HG03060 (cell line): ENCODE data around the gene SYNC.

Source experiments
- ATAC-seq: cut with Tn5 transposase; IDR thresholded peaks from one replicate; pipeline ENCODE4 v1.9.1; 2021; ENCODE audit warnings: low read depth, moderate number of reproducible peaks; ENCODE audit not compliant: unreplicated experiment

SYNC gene

GRCh38 chr1:32702599-32703478 is at the start of gene SYNC:
TSS of gene SYNC (minus strand) at chr1:32702770. CDS start at chr1:32702660, 110 bp downstream.
- no peak for ATAC-seq

GRCh38 chr1:32749771-32750170 is 47.2 kb upstream of the SYNC start:
- ATAC-seq, result no peak

GRCh38 chr1:32749332-32749731 is 46.8 kb upstream of the SYNC start:
- ATAC-seq, result no peak

GRCh38 chr1:32748926-32749325 is 46.4 kb upstream of the SYNC start:
- no peak for ATAC-seq

- ATAC-seq, result no peak
These were observed 45.8 kb upstream of the SYNC start for GRCh38 chr1:32748348-32748747.

GRCh38 chr1:32746130-32746529 is 43.6 kb upstream of the SYNC start:
- no peak for ATAC-seq

- no peak for ATAC-seq
These were observed 41.5 kb upstream of the SYNC start for GRCh38 chr1:32744071-32744425.

GRCh38 chr1:32743380-32744070 is 41.0 kb upstream of the SYNC start:
- no peak for ATAC-seq

GRCh38 chr1:32742956-32743355 is 40.4 kb upstream of the SYNC start:
- ATAC-seq, result no peak

GRCh38 chr1:32742199-32742947 is 39.8 kb upstream of the SYNC start:
- no peak for ATAC-seq

- no peak for ATAC-seq
These were observed 39.0 kb upstream of the SYNC start for GRCh38 chr1:32741413-32742198.

GRCh38 chr1:32741059-32741412 is 38.5 kb upstream of the SYNC start:
- no peak for ATAC-seq

GRCh38 chr1:32736812-32737791 is 34.5 kb upstream of the SYNC start:
- ATAC-seq, result no peak

GRCh38 chr1:32733582-32734321 is 31.2 kb upstream of the SYNC start:
- no peak for ATAC-seq

GRCh38 chr1:32729254-32730046 is 26.9 kb upstream of the SYNC start:
- ATAC-seq, result no peak

GRCh38 chr1:32728413-32729077 is 26.0 kb upstream of the SYNC start:
- no peak for ATAC-seq

GRCh38 chr1:32727876-32728275 is 25.3 kb upstream of the SYNC start:
- no peak for ATAC-seq
